ENCODE data around the gene ZDHHC7.
"Not testable (repeated sequence)": the region's sequence is repeated elsewhere in the genome, so short reads cannot be mapped to it uniquely, and the experiment has no call there.

The ZDHHC7 gene

GRCh38 chr16:85054948-85055492 is 43.7 kb upstream of the ZDHHC7 start:
- 0 out of 2 replicates have a peak overlapping the region, but pooled peaks have one; percentile 11 for H3K27ac ChIP-seq
- TF ChIP-seq CTCF (conservative IDR thresholded peaks at IDR 0.05): no peak

GRCh38 chr16:85054321-85054720 is 43.0 kb upstream of the ZDHHC7 start:
- not testable (repeated sequence) for H3K27ac ChIP-seq

GRCh38 chr16:85052536-85052935 is 41.2 kb upstream of the ZDHHC7 start:
- H3K27ac ChIP-seq: no peak overlapping the region
- no peak for TF ChIP-seq CTCF (conservative IDR thresholded peaks at IDR 0.05)

- no peak for TF ChIP-seq CTCF (conservative IDR thresholded peaks at IDR 0.05)
- H3K27ac ChIP-seq: no peak overlapping the region
Measured at GRCh38 chr16:85051683-85052082, 40.3 kb upstream of the ZDHHC7 start.

- no peak overlapping the region for H3K27ac ChIP-seq
- no peak for TF ChIP-seq CTCF (conservative IDR thresholded peaks at IDR 0.05)
Measured at GRCh38 chr16:85051067-85051581, 39.8 kb upstream of the ZDHHC7 start.

- no peak overlapping the region for H3K27ac ChIP-seq
Measured at GRCh38 chr16:85049706-85050305, 38.5 kb upstream of the ZDHHC7 start.

GRCh38 chr16:85048921-85049562 is 37.7 kb upstream of the ZDHHC7 start:
- no peak overlapping the region for H3K27ac ChIP-seq
- TF ChIP-seq CTCF (conservative IDR thresholded peaks at IDR 0.05): no peak

More at GRCh38 chr16:85049706-85050305, 38.5 kb upstream of the ZDHHC7 start:
- TF ChIP-seq CTCF (conservative IDR thresholded peaks at IDR 0.05): no peak
